ENCODE results near the gene IMMP2L.

IMMP2L gene

GRCh38 chr7:111014079-111014478, 548.2 kb downstream of the IMMP2L start:
- no peak for DNase-seq

- no peak for DNase-seq
These were observed 549.3 kb downstream of the IMMP2L start for GRCh38 chr7:111012799-111013675.

- DNase-seq: no peak
These were observed 550.1 kb downstream of the IMMP2L start for GRCh38 chr7:111012149-111012548.

GRCh38 chr7:111011520-111011919, 550.8 kb downstream of the IMMP2L start:
- DNase-seq: no peak

- no peak for DNase-seq
These were observed 551.5 kb downstream of the IMMP2L start for GRCh38 chr7:111010798-111011197.

GRCh38 chr7:111009526-111010040, 552.7 kb downstream of the IMMP2L start:
- DNase-seq: no peak

- DNase-seq: no peak
These were observed 555.6 kb downstream of the IMMP2L start for GRCh38 chr7:111006691-111007090.

GRCh38 chr7:111006040-111006439, 556.3 kb downstream of the IMMP2L start:
- DNase-seq: no peak

- no peak for DNase-seq
These were observed 556.8 kb downstream of the IMMP2L start for GRCh38 chr7:111005445-111005844.

GRCh38 chr7:111004310-111004901, 557.9 kb downstream of the IMMP2L start:
- DNase-seq: no peak

- DNase-seq: no peak
These were observed 558.4 kb downstream of the IMMP2L start for GRCh38 chr7:111003883-111004282.

- DNase-seq: no peak
These were observed 568.0 kb downstream of the IMMP2L start for GRCh38 chr7:110994028-110994967.

GRCh38 chr7:110988890-110989501, 573.3 kb downstream of the IMMP2L start:
- DNase-seq: no peak

- no peak for DNase-seq
These were observed 573.9 kb downstream of the IMMP2L start for GRCh38 chr7:110988348-110988747.

GRCh38 chr7:110987127-110987693, 575.1 kb downstream of the IMMP2L start:
- DNase-seq: no peak

- DNase-seq: no peak
These were observed 578.4 kb downstream of the IMMP2L start for GRCh38 chr7:110983822-110984456.

GRCh38 chr7:110977127-110977737, 585.1 kb downstream of the IMMP2L start:
- DNase-seq: no peak

GRCh38 chr7:110975486-110975885, 586.8 kb downstream of the IMMP2L start:
- DNase-seq: no peak

- DNase-seq: no peak
These were observed 587.9 kb downstream of the IMMP2L start for GRCh38 chr7:110974441-110974840.

- no peak for DNase-seq
These were observed 588.9 kb downstream of the IMMP2L start for GRCh38 chr7:110973196-110973990.
